Measurements from ENCODE around the gene NCMAP.

Gene NCMAP

DNA sequence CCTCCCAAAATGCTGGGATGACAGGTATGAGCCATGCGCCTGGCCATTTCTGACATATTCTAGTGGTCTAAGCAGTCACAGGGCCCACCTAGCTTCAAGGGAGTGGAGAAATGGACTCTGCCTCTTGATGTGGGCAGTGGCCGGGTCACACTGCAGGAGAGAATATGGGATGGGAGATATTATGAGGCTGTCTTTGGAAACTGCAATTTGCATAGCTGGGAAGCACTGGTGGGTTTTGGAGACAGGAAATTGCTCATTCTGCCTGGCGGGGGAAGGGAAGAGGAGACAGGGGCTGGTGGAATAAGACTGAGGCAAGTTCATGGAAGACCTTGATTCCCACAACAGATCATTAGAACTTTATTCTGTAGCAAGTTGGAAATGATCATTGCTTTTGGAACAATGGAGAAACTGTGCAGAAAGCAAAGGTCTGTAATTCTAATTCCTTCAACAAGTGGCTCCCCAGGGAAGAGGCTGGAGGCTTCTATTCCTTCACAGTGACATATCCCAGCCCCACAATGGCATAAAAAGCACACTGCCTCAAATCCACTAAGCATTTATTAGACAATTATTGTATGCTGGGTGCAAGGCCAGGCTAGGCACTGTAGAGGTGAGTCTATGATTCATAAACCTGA, 10.5 kb downstream of the NCMAP start:
- Histone ChIP-seq H3K4me3 (ENCODE audit: low read depth in 1 of 2, low read length in 1 of 2) (no peak overlapping the region), H3K27ac (no peak overlapping the region), H3K27me3 (peaks cover 5% of the 10 kb centered on the region), H3K36me3 (no peaks in the 10 kb centered on the region), H3K9me3 (no peaks in the 10 kb centered on the region), H3K4me1 (ENCODE audit: control insufficient read depth in 1 of 2, insufficient read depth in 1 of 2, low read depth in 1 of 2, low read length in 1 of 2) (no peaks in the 10 kb centered on the region)
- TF ChIP-seq, protein P1, sequence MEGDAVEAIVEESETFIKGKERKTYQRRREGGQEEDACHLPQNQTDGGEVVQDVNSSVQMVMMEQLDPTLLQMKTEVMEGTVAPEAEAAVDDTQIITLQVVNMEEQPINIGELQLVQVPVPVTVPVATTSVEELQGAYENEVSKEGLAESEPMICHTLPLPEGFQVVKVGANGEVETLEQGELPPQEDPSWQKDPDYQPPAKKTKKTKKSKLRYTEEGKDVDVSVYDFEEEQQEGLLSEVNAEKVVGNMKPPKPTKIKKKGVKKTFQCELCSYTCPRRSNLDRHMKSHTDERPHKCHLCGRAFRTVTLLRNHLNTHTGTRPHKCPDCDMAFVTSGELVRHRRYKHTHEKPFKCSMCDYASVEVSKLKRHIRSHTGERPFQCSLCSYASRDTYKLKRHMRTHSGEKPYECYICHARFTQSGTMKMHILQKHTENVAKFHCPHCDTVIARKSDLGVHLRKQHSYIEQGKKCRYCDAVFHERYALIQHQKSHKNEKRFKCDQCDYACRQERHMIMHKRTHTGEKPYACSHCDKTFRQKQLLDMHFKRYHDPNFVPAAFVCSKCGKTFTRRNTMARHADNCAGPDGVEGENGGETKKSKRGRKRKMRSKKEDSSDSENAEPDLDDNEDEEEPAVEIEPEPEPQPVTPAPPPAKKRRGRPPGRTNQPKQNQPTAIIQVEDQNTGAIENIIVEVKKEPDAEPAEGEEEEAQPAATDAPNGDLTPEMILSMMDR (IDR thresholded peaks at IDR 0.05) = no peak

GRCh38 chr1:24567792-24568388, 12.0 kb downstream of the NCMAP start:
- TF ChIP-seq, protein P1 (IDR thresholded peaks at IDR 0.05) = no peak
- Histone ChIP-seq H3K9me3 (no peaks in the 10 kb centered on the region), H3K36me3 (no peaks in the 10 kb centered on the region), H3K4me3 (ENCODE audit: low read depth in 1 of 2, low read length in 1 of 2) (no peak overlapping the region), H3K27ac (no peak overlapping the region), H3K4me1 (ENCODE audit: control insufficient read depth in 1 of 2, insufficient read depth in 1 of 2, low read depth in 1 of 2, low read length in 1 of 2) (no peaks in the 10 kb centered on the region), H3K27me3 (no peaks in the 10 kb centered on the region)

- TF ChIP-seq, protein P1 (IDR thresholded peaks at IDR 0.05) = no peak
- H3K36me3 ChIP-seq = no peaks in the 10 kb centered on the region
- H3K27ac ChIP-seq = no peak overlapping the region
- H3K4me3 ChIP-seq (ENCODE audit: low read depth in 1 of 2, low read length in 1 of 2) = no peak overlapping the region
- H3K4me1 ChIP-seq (ENCODE audit: control insufficient read depth in 1 of 2, insufficient read depth in 1 of 2, low read depth in 1 of 2, low read length in 1 of 2) = no peaks in the 10 kb centered on the region
- H3K27me3 ChIP-seq = no peaks in the 10 kb centered on the region
- no peaks in the 10 kb centered on the region for H3K9me3 ChIP-seq
Observed at GRCh38 chr1:24568475-24568874, 12.6 kb downstream of the NCMAP start.

DNA sequence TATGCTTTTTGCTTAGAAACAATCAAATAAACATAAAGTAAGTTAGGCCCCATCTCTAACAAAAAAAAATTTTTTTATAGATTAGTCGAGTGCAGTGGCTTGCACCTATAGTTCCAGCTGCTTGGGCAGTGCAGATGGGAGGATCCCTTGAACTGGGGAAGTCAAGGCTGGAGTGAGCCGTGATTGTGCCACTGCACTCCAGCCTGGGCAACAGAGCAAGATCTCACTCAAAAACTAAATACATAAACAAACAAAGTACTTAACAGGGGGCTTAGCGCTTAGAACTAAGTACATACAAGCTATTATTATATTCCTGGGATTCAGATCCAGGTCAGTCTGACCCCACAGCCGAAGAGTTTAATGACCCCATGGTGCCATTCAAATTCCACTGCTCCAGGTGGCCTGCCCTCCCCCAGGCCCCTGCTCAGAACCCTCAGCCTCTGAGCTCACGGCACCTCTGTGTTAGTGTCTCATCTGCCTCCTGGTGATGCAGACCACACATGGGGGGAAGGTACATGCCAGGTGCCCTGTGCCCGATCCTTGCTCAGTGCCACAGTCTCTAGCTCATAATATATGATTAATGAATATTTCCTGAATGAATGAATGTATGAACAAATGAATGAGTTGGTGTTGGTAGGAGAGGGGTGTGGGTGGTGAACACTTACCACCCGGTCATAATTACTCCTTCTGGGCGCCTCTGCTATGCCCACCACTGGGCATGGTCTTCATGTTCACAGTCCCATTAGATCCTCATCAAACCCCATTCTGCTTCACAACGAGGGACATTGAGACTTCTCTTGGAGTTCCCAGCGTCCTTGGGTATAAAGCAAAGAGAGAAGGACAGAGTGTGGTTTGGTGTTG, 14.6 kb downstream of the NCMAP start:
- no peaks in the 10 kb centered on the region for H3K36me3 ChIP-seq
- TF ChIP-seq, protein P1 (IDR thresholded peaks at IDR 0.05) = no peak
- H3K4me3 ChIP-seq (ENCODE audit: low read depth in 1 of 2, low read length in 1 of 2) = no peak overlapping the region
- no peaks in the 10 kb centered on the region for H3K27me3 ChIP-seq
- no peaks in the 10 kb centered on the region for H3K4me1 ChIP-seq (ENCODE audit: control insufficient read depth in 1 of 2, insufficient read depth in 1 of 2, low read depth in 1 of 2, low read length in 1 of 2)
- no peak overlapping the region for H3K27ac ChIP-seq
- no peaks in the 10 kb centered on the region for H3K9me3 ChIP-seq

DNA sequence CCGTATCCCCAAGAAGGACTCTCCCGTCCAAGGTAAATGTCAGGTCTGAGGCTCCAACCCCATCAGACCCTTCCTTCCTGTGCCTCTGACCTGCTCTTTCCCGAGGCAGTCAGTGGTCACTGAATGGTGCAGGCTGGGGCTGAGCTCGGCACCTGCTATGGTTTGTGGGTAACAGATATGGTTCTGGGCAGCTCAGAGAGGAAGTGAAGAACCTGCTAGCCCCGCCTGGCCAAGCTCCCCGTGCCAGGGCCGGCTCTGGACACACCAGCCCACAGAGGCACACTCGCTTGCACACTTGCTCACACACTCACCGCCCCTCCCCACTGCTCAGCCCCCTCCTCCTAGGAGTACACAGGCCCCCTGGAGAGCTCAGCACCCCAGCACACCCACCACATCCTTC, 16.4 kb downstream of the NCMAP start:
- TF ChIP-seq, protein P1 (IDR thresholded peaks at IDR 0.05) = no peak
- Histone ChIP-seq H3K36me3 (no peaks in the 10 kb centered on the region), H3K27me3 (no peaks in the 10 kb centered on the region), H3K4me3 (ENCODE audit: low read depth in 1 of 2, low read length in 1 of 2) (no peak overlapping the region), H3K9me3 (no peaks in the 10 kb centered on the region), H3K4me1 (ENCODE audit: control insufficient read depth in 1 of 2, insufficient read depth in 1 of 2, low read depth in 1 of 2, low read length in 1 of 2) (no peaks in the 10 kb centered on the region), H3K27ac (no peak overlapping the region)

Measured in neutrophil (primary cell).